CD4-positive, alpha-beta T cell treated with Interleukin-21 for 1 hour (primary cell): Measurements from ENCODE around the gene SLC51A.
"Not testable (repeated sequence)": the region's sequence is repeated elsewhere in the genome, so short reads cannot be mapped to it uniquely, and the experiment has no call there.

Experiments
- DNase-seq: peaks from one replicate; pipeline ENCODE4 v3.0.0-alpha.2; 2020

The SLC51A gene

DNA sequence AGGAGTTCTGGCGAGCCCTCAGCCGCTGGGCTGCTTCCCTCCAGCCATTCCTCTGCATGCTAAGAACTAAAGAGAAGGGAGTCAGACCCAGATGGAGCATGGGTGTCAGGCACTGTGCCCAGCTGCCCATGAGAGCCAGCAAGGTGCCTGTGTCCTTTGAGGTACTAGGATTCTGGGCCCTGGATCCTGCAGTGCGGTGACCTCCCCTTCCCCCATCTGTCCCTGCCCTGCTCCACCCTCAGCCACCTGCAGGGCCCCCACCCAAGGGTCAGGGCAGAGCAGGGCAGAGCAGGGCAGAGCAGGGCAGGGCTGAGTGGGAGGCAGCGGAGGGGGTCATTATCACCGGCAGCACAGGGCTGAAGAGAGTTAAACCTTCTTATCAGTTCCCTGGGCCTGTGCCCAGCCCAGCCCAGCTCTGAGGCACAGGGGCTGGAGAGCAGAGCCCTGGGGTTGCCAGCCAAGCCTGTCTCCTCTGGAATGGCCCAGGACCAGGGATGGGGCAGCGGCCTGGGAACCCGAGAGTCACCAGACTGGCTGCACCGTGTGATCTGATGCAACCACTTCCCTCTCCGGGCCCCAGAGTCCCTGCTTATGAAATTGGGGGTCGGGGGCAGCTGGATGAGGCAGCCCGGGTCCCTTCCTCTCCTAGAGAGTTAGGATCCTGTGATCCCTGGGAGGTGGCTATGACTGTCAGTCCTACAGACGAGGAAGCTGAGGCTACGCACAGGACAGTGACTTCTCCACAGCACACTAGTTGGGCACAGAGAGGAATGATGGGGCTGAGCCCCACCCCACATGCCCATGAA lies 22.4 kb upstream of the SLC51A start:
- no peak for DNase-seq

DNA sequence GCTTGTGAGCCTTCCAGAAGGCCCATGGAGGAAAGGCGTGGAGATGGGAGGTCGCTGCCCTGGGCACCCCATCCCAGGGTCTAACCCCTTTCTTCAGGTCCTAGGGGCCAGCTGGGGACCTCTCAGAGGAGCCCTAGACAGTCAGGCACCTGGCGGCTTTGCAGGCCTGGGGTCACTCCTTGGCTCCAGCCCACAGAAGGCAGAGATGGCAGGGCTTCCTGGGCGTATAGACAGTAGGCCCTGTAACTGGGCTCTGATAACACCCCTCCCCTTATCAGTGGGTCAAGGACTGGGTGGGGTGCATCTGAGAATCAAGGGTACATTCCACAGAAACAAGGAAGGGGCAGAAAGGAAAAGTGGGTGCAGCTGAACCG lies 21.8 kb upstream of the SLC51A start:
- DNase-seq = no peak

GRCh38 chr3:196195664-196196265 lies 20.6 kb upstream of the SLC51A start:
- peak; percentile 40 for DNase-seq

GRCh38 chr3:196197524-196197923 lies 18.8 kb upstream of the SLC51A start:
- DNase-seq = no peak

GRCh38 chr3:196198081-196198675 lies 18.2 kb upstream of the SLC51A start:
- DNase-seq = no peak

DNA sequence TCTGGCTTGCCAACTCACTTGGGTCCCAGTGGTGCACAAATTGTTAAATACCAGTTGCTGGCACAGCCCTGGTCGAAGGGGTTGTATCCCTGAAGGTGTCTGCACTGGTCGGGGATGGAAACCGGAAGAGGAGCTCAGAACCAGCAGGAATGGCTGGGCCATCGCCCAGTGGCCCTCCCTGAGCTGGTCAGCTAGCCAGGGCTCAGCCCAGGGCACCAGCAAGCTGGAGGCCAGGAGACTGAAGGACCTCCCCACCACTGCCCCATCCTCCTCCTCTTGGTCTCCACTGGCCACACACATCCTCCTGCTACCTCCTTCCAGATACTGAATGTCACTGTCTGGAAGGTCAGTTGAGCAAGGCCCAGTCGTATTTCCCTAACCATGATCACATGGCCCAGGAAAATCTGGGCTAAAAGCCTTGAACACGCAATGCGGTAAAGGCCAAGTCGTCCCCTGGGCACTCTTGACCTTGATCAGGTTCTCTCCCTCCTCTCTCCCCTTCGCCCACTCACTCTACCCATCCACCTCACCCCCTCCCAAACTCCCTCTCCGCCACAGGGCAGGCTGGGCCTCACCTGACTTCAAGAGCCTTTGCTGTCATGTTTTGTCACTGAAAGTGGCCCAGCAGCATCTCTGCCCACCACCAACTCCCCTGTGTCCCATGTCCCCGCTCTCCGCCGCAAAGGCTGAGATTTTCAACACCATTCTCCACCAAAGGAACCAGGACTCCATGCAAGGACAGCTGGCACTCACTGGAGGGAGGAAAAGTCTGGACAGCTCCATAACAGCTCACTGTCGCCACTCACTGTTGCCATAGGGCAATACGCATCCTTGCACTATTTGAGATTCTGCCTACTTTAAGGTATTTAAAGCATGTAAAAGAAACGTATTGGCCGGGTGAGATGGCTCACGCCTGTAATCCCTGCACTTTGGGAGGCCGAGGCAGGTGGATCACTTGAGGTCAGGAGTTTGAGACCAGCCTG lies 17.3 kb upstream of the SLC51A start:
- DNase-seq = no peak

GRCh38 chr3:196202516-196202970 lies 13.8 kb upstream of the SLC51A start:
- no peak for DNase-seq

DNA sequence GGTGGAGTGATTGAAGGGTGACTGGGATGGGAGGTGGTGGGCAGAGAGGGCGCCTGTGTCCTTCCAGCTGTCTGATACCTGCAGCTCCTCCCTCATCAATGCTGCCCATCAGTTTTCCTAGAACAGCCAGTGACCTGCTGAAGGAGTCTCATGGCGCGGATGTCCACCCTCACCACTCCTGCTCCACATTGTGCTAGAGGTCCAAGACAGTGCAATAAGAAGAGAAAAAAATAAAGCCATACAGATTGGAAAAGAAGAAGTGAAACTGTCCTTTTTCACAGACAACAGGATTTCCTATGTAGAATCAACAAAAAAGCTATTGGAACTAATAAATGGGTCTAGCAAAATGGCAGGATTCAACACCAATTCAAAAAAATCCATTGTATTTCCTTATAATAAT lies 12.5 kb upstream of the SLC51A start:
- DNase-seq = no peak

DNA sequence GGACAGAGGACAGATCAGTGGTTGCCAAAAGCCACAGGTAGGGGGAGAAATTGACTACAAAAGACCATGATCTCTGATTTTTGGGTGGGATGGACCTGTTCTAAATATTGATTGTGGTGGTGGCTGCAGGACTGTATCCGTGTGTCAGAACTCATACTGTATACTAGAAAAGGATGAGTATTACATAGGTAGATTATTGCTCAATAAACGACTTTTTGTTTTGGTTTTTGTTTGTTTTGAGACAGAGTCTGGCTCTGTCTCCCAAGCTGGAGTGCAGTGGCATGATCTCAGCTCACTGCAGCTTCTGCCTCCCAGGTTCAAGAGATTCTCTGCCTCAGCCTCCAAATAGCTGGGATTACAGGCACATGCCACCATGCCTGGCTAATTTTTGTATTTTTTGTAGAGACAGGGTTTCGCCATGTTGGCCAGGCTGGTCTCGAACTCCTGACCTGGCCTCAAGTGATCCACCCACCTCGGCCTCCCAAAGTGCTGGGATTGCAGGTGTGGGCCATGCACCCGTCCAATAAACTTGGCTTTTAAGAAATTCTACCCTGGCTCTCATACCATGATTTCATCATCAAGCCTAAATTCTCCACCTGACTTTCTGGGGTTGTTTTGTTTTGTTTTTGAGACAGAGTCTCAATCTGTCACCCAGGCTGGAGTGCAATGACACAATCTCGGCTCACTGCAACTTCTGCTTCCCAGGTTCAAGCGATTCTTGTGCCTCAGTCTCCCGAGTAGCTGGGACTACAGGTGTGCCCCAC lies 10.7 kb upstream of the SLC51A start:
- not testable (repeated sequence) for DNase-seq

GRCh38 chr3:196207159-196207832 lies 9.0 kb upstream of the SLC51A start:
- DNase-seq = no peak

- peak; percentile 77 for DNase-seq
Observed at GRCh38 chr3:196207833-196208607, 8.3 kb upstream of the SLC51A start.

DNA sequence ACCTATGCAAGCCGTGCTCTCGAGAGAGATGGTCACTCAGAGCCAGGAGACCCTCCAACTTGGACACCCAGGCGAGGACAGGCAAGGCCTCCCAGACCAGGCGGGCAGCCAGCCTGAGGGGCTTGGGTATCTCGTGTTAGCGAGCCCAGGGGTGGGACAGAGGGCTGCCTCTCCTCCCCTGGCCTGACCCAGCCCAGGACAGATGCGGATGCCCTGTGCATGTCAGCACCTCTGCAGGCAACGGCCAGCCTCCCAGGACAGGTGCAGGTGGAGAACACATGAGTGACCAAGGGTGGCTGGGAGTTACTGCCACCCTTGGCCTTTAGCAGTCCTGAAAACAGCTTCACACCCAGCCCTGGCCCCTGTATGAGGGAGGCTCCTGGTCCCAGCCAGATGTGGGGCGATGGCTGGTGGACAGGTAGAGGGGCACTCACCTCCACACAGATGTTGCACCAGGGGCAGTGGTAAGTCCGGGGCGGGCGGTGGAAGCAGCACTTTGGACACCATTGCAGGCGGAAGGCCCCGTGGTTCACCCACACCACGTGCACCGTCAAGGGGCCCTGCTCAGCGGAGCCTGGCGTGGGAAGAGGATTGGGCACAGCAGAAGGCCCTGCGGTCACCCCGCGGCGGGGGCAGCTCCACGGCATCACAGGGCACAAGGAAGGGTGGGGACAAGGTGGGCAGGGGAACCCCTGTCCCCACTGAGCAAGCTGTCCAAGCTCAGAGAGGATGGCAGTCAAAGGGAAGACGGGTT lies 7.2 kb upstream of the SLC51A start:
- DNase-seq = no peak

- DNase-seq = not testable (repeated sequence)
Observed at GRCh38 chr3:196209944-196210672, 6.2 kb upstream of the SLC51A start.

GRCh38 chr3:196210673-196211556 lies 5.4 kb upstream of the SLC51A start, which contains the start of gene ZDHHC19:
TSS of gene ZDHHC19 (minus strand) at chr3:196211400. CDS start at chr3:196211315, 85 bp downstream.
- DNase-seq = no peak

DNA sequence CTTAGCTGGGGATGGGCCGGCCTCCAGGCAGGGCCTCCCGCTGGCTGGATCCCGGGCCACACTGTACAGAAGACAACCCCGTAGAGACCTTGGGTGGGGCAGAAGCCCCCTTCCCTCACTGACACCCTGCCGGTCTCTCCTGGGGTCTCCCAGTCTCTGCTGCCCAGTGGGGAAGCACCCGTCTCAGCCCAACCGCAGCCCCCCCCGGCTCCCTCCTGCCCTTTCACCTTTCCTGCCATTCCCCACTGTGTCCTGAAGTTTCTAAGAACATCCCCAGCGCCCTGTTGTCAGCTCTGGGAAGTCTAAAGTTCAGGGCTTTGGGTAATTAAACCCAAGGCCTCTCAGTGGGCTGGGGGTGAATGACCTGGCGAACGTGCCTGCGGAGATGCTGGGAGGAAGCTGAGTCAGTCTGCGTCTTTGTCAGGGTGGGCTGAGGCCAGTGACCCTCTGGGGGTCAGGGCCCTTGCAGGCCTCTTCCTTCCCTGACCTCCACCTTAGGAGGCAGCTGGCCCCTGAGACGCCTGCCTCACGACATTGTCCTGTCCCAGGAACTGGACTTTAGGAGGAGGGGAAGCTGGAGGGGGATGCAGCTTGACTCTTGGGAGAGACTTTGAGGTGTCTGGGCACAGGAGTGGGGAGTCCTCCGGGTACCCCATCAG lies 1.4 kb upstream of the SLC51A start:
- no peak for DNase-seq

DNA sequence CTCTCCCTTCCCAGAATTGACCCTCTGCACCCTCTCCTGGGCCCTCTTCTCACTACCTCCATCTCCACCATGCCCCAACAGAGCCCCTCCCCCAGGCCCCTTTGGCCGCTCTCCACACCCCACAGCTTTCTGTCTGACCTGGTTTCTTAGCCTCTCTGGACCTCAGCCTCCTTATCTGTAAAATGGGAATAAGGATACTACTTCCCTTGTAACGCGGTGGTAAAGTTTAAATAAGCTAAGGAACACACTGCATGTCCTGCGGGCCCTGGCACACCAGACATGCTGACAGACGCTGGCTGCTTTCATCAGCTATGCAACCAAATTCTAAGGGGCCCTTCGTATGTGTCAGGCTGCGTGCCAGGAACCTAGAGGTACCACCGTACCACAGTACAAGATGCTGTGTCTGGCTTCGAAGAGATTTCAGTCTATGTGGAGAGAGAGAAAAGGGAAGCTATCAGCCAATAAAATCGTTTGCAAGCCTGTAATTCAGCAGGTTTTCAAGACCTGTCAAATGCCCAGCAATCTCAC lies 777 bp upstream of the SLC51A start:
- no peak for DNase-seq

DNA sequence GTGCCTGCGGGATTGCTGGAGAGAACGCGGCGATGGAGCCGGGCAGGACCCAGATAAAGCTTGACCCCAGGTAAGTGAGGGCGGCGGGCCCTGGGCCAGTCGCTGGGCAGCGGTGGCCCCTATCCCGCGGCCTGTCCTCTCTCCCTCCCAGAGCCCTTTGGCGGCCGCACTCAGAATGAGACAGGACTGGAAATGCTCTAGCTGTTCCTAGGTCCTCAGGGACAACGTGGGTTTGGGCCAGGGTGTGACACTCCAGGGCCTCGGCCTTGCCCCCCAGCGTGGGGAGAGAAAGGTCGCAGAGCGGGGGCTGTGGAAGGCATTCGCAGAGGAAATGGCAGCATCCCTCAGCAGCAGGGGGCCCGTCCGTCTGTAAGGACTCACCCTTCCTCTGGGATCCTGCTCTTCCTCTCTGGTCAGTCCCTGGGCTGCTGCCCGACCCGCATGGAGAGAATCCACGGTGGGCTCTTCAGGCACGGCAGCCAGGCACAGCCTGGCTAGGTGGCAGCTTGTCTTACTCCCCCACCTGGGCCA lies 412 bp downstream of the SLC51A start:
- DNase-seq = no peak
